GM18951 (cell line): ENCODE results near the gene SH3GL2.

ENCODE experiments used
- POLR2A ChIP-seq: IDR thresholded peaks from 4 replicates; pipeline ENCODE4 v1.6.1; 2011; ENCODE audit warnings: mild to moderate bottlenecking; ENCODE audit not compliant: insufficient read length, insufficient read depth; ENCODE audit errors: extremely low read depth
- in situ Hi-C: fragments of 300-500 bp; cut with MboI; formaldehyde crosslinking; loops from one replicate; pipeline ENCODE4 v1.12.0; 2022; ENCODE audit warnings: low sequenced_read_pairs, mixed read lengths, inconsistent platforms; ENCODE audit not compliant: unreplicated experiment

SH3GL2 gene

DNA sequence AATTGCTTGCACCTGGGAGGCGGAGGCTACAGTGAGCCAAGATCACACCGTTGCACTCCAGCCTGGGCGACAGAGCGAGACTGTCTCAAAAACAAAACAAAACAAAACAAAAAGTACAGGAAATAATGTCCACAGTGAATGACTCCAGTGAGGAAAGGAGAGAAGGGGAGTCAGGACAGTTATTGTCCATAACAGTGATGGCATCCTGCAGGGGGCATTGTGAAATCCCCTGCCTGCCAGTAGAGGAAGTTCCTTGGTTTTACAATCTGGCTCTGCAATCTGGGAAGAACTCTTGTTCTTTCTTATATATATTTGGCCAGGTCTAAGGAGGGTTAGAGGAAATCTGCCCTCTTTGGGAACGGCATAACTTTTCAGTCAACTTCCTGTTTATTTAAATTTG, 8.2 kb downstream of the SH3GL2 start:
- in situ Hi-C loops: no loop called here
- no peak for TF ChIP-seq POLR2A

DNA sequence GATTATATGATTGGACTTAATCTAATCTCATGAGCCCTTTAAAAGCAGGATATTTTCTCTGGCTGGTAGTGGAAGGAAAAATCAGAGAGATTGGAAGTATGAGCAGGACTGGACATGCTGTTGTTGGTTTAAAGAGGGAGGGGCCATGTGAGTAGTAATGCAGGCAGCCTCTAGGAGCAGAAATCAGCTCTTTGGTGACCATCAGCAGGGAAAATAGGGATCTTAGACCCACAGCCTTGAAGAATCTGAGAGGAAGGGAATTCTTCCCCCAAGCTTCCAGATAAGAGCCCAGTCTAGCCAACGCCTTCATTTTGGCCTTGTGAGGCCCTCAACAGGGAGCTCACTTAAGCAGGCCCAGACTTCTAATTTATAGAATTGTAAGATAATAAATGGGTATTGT, 9.5 kb downstream of the SH3GL2 start:
- no peak for TF ChIP-seq POLR2A
- in situ Hi-C loops: no loop called here

DNA sequence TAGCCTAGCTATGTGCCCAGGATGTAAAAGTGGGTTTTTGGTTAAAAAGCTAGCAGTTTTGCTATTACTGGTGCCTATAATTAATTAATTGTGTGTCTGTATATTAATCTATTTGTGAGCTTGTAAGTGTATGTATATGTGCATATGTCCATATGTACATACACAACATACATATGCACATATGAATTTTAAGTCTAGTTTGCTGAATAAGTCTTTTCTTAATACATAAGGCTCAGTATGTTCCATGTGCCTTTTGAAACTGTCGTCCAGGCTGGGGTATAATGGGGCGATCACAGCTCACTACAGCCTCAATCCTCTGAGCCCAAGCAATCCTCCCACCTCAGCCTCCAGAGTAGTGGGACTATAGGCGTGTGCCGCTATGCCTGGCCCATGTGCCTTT, 10.1 kb downstream of the SH3GL2 start:
- no peak for TF ChIP-seq POLR2A
- in situ Hi-C loops: no loop called here

DNA sequence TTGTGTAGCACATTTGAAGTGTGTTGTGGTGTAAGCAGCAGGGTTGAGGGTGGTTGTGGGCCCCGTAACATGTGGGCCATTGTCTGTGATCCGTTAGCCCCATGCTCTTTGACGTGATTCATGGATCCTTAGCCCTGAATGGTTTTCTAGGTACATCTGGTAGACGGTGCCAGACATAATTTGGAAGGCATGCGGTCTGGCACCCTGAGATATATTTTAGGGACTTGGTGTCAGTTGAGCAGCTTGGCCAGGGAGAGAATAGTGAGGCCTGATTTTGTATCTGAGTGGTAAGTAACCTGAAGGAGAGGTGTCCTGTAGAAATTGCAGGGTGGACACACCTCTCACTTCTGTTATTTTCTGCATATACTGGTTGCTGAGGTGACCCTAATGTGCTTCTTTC, 10.9 kb downstream of the SH3GL2 start:
- in situ Hi-C loops: no loop called here
- TF ChIP-seq POLR2A: no peak

DNA sequence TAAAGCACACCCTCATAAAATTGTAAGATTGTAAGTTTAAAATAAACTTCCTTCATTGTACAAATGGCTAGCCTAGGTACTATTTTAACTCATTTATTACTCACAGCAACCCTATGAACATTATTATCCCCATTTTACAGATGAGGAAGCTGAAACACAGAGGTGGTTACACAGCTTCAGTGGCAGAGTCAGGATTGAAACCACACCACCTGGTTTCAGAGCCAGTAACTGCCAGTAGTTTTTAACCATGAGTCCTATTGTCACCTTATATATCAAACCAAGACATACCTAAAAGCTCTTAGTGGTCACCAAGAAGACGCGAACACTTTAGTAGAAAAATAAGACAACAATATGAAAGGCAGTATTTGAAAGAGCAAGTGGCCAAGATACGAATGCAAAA, 16.1 kb downstream of the SH3GL2 start:
- TF ChIP-seq POLR2A: no peak
- in situ Hi-C loops: no loop called here

GRCh38 chr9:17597977-17598376, 19.1 kb downstream of the SH3GL2 start:
- TF ChIP-seq POLR2A: no peak
- in situ Hi-C loops: no loop called here

- TF ChIP-seq POLR2A: no peak
- in situ Hi-C loops: no loop called here
Measured at GRCh38 chr9:17600962-17601593, 22.2 kb downstream of the SH3GL2 start.

GRCh38 chr9:17604556-17604955, 25.7 kb downstream of the SH3GL2 start:
- TF ChIP-seq POLR2A: no peak
- in situ Hi-C loops: no loop called here

DNA sequence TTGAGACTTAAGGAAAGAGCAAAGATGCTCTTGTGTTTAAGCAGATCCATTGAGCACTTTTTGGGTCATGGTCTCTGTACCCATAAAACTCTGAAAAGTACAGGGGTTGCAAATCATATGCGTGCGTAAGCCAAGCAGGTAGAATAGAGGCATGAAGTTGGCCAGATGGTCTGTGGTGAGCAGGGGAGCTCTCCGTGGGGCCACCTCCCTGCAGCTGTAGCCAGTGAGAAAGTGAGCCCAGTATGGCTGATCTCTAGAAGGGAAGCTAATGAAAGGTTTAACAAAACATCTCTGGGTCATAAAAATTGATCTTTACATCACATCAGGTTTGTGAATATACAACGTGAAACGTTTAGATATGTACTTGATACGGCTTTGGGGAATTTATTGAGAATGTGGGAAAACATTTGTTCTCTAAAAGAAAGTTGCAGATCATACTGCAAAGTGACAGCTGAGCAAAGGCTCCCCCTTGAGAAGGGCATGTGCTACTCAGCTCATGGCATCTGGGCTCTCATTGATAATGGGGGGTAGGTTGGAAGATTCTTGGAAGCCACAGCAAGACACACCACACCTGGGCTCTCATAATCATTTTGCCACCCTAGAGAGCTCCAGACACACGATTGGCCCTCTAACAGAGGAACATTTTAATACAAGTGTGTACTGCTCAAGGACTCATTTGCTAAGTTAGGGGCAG, 30.6 kb downstream of the SH3GL2 start:
- in situ Hi-C loops: no loop called here
- no peak for TF ChIP-seq POLR2A

DNA sequence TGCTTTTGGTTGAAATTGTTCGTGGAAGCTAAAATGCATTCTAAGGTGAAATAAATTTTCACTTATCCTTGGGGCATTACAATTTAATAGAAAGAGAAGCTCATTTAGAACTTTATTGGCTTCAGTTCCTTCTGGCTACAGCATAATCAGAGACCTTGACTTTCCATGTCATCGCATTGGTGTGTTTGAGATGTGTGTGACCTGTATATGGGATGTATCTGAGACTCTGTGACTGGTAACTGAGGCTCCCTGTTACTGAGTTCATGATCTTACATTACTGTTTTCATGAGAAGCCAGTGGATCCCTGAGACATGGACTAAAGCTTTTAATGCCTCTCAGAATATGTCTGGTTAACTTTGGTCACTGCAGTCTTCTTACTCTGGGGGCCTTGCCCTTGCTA, 32.5 kb downstream of the SH3GL2 start:
- in situ Hi-C loops: no loop called here

GRCh38 chr9:17611917-17612316, 33.1 kb downstream of the SH3GL2 start:
- in situ Hi-C loops: no loop called here
- no peak for TF ChIP-seq POLR2A

More for the DNA sequence above, 32.5 kb downstream of the SH3GL2 start:
- TF ChIP-seq POLR2A: no peak

- no peak for TF ChIP-seq POLR2A
- in situ Hi-C loops: no loop called here
Measured at GRCh38 chr9:17613758-17614157, 34.9 kb downstream of the SH3GL2 start.

GRCh38 chr9:17614250-17614649, 35.4 kb downstream of the SH3GL2 start:
- no peak for TF ChIP-seq POLR2A
- in situ Hi-C loops: no loop called here

DNA sequence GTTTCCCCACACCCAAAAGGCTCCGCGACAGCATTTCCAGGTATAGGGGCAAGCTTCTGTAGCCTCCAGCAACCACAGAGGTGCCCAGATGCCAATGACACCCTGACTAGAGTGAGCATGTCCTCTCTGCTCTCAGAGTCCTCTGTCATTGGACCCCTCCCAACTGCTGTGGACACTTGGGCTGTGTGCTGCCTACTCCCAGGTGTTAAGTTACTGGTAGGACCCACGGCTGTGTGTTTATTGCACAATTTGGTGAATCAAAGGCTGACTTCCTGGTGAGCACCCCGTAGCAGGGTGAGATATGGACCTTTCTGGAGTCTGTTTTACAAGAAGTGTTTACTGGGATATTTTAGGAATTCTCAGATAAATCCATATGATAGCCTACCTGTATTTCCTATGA, 36.0 kb downstream of the SH3GL2 start:
- in situ Hi-C loops: no loop called here
- no peak for TF ChIP-seq POLR2A

DNA sequence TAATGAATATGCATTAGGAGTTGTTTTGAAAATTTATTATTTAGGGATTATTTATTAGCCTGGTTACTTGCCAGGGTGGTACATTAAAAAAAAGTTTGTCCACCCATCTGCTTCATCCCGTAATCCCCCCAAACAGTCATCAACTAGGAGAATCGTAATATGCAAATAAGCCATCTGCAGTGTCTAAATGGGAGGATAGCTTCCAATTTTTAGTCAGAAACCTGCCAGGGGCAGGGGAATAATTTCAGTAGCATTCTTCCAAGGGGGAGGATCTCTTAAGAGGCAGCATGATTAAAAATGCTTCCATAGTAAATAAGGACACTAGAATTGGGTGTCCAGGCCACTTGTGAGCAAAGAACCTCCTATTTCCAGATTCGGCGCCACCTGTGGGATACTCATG, 43.3 kb downstream of the SH3GL2 start:
- no peak for TF ChIP-seq POLR2A
- in situ Hi-C loops: no loop called here

- in situ Hi-C loops: no loop called here
- TF ChIP-seq POLR2A: no peak
Measured at GRCh38 chr9:17622749-17623148, 43.9 kb downstream of the SH3GL2 start.
